GM12864 (cell line): ENCODE data around the gene PIP5K1C.

Experiments used
- DNase-seq: peaks from one replicate; pipeline ENCODE4 v3.0.0-alpha.2; 2011; ENCODE audit warnings: low read depth
- H3K4me3 ChIP-seq: 2 replicates; pipeline ENCODE4 v1.5.1; 2011; ENCODE audit warnings: mild to moderate bottlenecking, low read depth, low read length, control low read depth
- TF ChIP-seq, protein P1 (sequence below): IDR thresholded peaks from 2 replicates; pipeline ENCODE4 v1.5.1; 2011; ENCODE audit warnings: low read depth, mild to moderate bottlenecking, moderate library complexity, low read length, control low read depth, inconsistent platforms; ENCODE audit errors: missing control alignments

PIP5K1C gene

DNA sequence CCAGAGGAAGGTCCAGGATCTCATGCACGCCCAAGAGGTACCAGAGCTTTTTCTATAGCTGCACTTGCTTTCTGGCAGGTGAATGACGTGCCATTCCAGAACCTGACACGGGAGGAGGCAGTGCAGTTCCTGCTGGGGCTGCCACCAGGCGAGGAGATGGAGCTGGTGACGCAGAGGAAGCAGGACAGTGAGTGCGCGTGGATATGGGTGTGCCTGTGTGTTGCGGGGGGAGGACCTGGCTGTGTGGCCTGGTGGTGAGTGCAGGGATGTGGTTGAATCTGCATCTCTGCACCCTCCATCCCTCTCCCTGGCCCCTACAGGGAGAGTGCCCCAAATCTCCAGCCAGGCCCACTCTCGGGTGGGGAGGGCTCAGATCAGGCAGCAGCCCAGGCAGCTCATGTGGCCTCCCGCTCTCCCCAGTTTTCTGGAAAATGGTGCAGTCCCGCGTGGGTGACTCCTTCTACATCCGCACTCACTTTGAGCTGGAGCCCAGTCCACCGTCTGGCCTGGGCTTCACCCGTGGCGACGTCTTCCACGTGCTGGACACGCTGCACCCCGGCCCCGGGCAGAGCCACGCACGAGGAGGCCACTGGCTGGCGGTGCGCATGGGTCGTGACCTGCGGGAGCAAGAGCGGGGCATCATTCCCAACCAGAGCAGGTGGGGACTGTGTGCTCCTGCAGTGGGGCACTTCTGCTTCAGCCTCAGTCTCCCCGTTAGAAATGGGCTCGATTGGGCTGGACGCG, 38.4 kb upstream of the PIP5K1C start:
- no peak for DNase-seq
- TF ChIP-seq, protein P1, sequence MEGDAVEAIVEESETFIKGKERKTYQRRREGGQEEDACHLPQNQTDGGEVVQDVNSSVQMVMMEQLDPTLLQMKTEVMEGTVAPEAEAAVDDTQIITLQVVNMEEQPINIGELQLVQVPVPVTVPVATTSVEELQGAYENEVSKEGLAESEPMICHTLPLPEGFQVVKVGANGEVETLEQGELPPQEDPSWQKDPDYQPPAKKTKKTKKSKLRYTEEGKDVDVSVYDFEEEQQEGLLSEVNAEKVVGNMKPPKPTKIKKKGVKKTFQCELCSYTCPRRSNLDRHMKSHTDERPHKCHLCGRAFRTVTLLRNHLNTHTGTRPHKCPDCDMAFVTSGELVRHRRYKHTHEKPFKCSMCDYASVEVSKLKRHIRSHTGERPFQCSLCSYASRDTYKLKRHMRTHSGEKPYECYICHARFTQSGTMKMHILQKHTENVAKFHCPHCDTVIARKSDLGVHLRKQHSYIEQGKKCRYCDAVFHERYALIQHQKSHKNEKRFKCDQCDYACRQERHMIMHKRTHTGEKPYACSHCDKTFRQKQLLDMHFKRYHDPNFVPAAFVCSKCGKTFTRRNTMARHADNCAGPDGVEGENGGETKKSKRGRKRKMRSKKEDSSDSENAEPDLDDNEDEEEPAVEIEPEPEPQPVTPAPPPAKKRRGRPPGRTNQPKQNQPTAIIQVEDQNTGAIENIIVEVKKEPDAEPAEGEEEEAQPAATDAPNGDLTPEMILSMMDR: no peak
- H3K4me3 ChIP-seq: no peak overlapping the region

DNA sequence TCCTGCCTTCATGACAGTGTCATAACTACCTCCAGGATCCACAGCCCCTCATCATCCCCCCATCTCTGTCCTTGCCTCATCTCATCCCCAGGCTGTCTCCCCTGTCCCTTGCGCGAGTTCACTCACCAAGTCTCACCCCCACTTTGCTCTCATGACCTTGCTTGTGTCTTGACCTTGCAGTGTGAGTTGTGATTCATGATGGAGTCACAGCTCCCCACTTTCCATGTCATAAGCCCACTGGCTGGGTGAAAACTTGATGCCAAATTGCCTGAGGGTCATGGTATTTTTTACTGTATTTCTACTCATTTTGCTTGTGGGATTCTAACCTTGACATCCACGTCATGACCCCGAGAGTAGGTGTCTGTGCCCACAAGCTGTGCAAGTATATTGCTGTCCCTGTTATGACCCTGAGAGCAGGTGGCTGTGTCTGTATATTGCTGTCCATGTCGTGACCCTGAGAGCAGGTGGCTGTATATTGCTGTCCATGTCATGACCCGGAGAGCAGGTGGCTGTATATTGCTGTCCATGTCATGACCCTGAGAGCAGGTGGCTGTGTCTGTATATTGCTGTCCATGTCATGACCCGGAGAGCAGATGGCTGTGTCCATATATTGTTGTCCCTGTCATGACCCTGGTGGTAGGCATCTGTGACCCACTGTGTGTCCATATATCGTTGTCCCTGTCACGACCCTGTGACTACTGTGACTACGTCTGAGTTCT, 37.4 kb upstream of the PIP5K1C start:
- H3K4me3 ChIP-seq: no peak overlapping the region
- DNase-seq: no peak
- TF ChIP-seq, protein P1: no peak

DNA sequence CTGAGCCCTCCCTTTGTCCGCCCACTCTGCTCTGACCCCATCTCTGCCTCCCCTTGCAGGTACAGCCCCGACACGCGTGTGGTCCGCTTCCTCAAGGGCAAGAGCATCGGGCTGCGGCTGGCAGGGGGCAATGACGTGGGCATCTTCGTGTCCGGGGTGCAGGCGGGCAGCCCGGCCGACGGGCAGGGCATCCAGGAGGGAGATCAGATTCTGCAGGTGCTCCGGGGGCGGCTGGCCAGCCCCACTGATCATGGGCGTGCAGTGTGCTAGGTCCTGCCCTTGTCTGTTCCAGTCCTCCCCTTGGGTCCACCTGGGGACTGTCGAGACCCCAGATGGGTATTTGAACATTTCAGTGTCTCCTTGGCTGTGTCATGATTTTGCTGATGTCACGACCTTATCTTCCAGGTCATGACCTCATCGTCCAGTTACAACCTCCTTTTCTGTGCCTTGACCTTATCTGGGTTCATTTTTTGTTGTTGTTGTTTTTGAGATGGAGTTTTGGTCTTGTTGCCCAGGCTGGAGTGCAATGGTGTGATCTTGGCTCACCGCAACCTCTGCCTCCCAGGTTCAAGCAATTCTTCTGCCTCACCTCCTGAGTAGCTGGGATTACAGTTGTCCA, 35.9 kb upstream of the PIP5K1C start:
- DNase-seq: no peak
- TF ChIP-seq, protein P1: no peak
- H3K4me3 ChIP-seq: no peak overlapping the region

DNA sequence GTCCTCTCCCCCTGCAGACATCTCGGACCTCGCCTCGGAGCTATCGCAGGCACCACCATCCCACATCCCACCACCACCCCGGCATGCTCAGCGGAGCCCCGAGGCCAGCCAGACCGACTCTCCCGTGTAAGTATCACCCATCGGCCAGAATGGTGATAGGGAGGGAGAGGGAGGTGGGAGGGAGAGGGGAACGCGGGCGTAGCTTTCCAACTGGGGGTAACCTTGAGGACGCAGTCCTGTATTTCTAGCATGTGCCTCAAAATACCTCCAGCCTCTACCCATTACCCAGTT, 34.0 kb upstream of the PIP5K1C start:
- DNase-seq: no peak
- H3K4me3 ChIP-seq: no peak overlapping the region
- TF ChIP-seq, protein P1: no peak

DNA sequence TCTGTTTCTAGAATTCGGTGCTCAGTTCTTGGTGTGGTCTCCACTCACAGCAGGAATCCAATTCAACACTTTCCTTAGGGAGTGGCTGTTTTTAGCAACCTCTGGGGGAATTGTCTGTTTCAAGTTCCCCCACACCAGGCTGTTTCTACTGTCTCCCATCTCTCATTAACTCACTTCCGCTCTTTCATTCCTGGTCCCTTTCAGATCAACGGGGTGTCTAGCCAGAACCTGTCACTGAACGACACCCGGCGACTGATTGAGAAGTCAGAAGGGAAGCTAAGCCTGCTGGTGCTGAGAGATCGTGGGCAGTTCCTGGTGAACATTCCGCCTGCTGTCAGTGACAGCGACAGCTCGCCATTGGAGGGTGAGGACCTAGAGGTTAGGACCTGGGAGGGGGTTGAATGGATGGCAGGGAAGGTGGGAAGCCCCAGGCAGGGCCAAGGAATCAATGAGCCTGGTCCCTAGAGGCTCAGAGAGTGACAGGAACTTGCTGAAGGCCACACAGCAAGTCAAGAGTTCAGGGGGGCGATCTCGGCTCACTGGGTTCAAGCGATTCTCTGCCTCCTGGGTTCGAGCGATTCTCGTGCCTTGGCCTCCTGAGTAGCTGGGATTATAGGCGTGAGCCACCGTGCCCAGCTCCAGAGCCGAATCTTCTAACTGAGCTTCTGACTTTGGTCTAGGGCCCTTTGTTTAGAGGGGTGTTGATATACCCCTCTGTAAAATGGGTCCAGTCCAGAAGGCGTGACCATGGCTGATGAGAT, 33.5 kb upstream of the PIP5K1C start:
- DNase-seq: no peak
- TF ChIP-seq, protein P1: no peak
- H3K4me3 ChIP-seq: no peak overlapping the region

DNA sequence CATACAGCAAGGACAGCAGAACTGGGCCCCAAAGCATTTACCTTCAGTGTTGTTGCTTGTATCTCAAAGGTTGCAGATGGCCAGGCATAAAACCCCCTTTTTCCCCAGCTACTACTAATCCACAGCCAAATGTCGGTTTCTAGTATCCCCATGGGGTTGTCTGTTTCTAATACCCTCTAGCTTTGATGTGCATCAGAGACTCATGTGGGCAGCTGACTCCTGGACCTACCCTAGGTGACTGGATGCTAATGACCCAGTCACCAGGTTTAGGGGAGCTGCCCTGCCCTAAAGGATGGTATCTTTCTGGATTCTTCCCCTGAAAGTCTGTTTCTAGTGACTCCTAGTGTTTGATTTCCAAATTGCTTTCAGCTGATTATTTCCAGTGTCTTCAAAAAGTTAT, 31.8 kb upstream of the PIP5K1C start:
- no peak for DNase-seq
- no peak overlapping the region for H3K4me3 ChIP-seq
- TF ChIP-seq, protein P1: no peak
